H1 (cell line): Measurements from ENCODE around the gene AKR1B15. TPM values are rescaled to one million over a fixed set of nuclear protein-coding genes. Genes with fewer than 3 reads are reported as not detected.

Experiments used
- CTCF ChIA-PET: fragments of 300-600 bp; sonication (Branson Sonifier 250); formaldehyde crosslinking; loops from one replicate; lab custom pipeline; 2021; ENCODE audit not compliant: partially characterized antibody; lab: Charles Lee
- POLR2A ChIA-PET: fragments of 300-600 bp; sonication (Branson Sonifier 250); formaldehyde crosslinking; loops from one replicate; lab custom pipeline; 2021; ENCODE audit warnings: inconsistent platforms; ENCODE audit not compliant: partially characterized antibody; lab: Charles Lee
- DNase-seq, 2 experiments: peaks; one replicate each; pipeline versions ENCODE4 v3.0.0 to v3.0.0-alpha.2; 2010 to 2022; ENCODE audit warnings: low spot score in 2 of 2, low read depth in 1 of 2, mixed read lengths in 1 of 2
- FAIRE-seq: peaks from 2 replicates; lab custom pipeline; 2011; peaks lifted over from hg19 to GRCh38; lab: Jason Lieb, UNC
- H2AFZ ChIP-seq: 2 replicates; pipeline ENCODE4 v1.8.1; 2012; ENCODE audit warnings: low read length, inconsistent platforms
- H2AK5ac ChIP-seq: 2 replicates; pipeline ENCODE4 v1.6.1; 2013; ENCODE audit warnings: low read depth, low read length
- H2BK120ac ChIP-seq: replicated peaks from 2 replicates; pipeline ENCODE3; 2013; ENCODE audit warnings: low read depth, low read length, inconsistent platforms
- H2BK12ac ChIP-seq: 2 replicates; pipeline ENCODE4 v1.6.1; 2013; ENCODE audit warnings: low read depth, low read length
- H2BK15ac ChIP-seq: 2 replicates; pipeline ENCODE4 v1.6.1; 2013; ENCODE audit warnings: low read length
- H2BK20ac ChIP-seq: 2 replicates; pipeline ENCODE4 v1.6.1; 2013; ENCODE audit warnings: low read length
- H2BK5ac ChIP-seq: 2 replicates; pipeline ENCODE4 v1.6.1; 2013; ENCODE audit warnings: low read depth, low read length
- H3K14ac ChIP-seq: 2 replicates; pipeline ENCODE4 v1.6.1; 2013; ENCODE audit warnings: inconsistent platforms; ENCODE audit not compliant: insufficient read length
- H3K18ac ChIP-seq: 2 replicates; pipeline ENCODE4 v1.6.1; 2013; ENCODE audit warnings: low read length; ENCODE audit errors: extremely low read depth
- H3K23ac ChIP-seq: 2 replicates; pipeline ENCODE4 v1.6.1; 2013; ENCODE audit warnings: inconsistent platforms; ENCODE audit not compliant: insufficient read length
- H3K23me2 ChIP-seq: 2 replicates; pipeline ENCODE4 v1.6.1; 2013; ENCODE audit warnings: low read depth, low read length
- H3K27ac ChIP-seq: 2 replicates; pipeline ENCODE4 v1.6.1; 2011; ENCODE audit warnings: low read depth, low read length, inconsistent platforms
- H3K27me3 ChIP-seq, 4 experiments: replicated peaks in 1 of 4; 1 replicate in 1 of 4; 2 replicates in 3 of 4; pipeline versions ENCODE4 v1.6.1 to v1.8.1; 2011 to 2013; ENCODE audit warnings: low read length in 3 of 4, mild to moderate bottlenecking in 3 of 4, inconsistent platforms in 2 of 4, mixed read lengths in 2 of 4, moderate library complexity in 1 of 4; ENCODE audit not compliant: control insufficient read depth in 3 of 4, insufficient read depth in 3 of 4; ENCODE audit errors: extremely low read depth in 1 of 4
- H3K36me3 ChIP-seq, 4 experiments: 2 replicates each; pipeline versions ENCODE4 v1.6.1 to v1.8.1; 2011 to 2013; ENCODE audit warnings: mild to moderate bottlenecking in 4 of 4, low read length in 3 of 4, moderate library complexity in 2 of 4, control low read depth in 1 of 4, inconsistent platforms in 1 of 4; ENCODE audit not compliant: insufficient read depth in 4 of 4, control insufficient read depth in 2 of 4
- H3K4ac ChIP-seq: replicated peaks from 2 replicates; pipeline ENCODE3; 2013; ENCODE audit warnings: low read length, low read depth, mixed read lengths, inconsistent platforms; ENCODE audit not compliant: insufficient read length
- H3K4me1 ChIP-seq, 4 experiments: replicated peaks in 1 of 4; 1 replicate in 1 of 4; 2 replicates in 3 of 4; pipeline versions ENCODE4 v1.6.1 to v1.8.1; 2011 to 2013; ENCODE audit warnings: low read length in 3 of 4, inconsistent platforms in 2 of 4, mixed read lengths in 1 of 4; ENCODE audit not compliant: insufficient read depth in 4 of 4, control insufficient read depth in 3 of 4
- H3K4me2 ChIP-seq, 2 experiments: 2 replicates each; pipeline versions ENCODE4 v1.6.1 to v1.8.1; 2011 to 2013; ENCODE audit warnings: low read depth in 2 of 2, low read length in 2 of 2, control low read depth in 1 of 2, inconsistent platforms in 1 of 2, mild to moderate bottlenecking in 1 of 2; ENCODE audit not compliant: insufficient read depth in 1 of 2
- H3K4me3 ChIP-seq, 4 experiments: fragments of 200-600, 300-600 bp in 1 of 4; sonication (generic), shearing (Covaris generic), sonication (Bioruptor Twin) in 1 of 4; 2 replicates each; pipeline versions ENCODE4 v1.5.1 to v1.8.1; 2011 to 2016; ENCODE audit warnings: low read length in 4 of 4, low read depth in 3 of 4, control low read depth in 2 of 4, inconsistent platforms in 2 of 4, mild to moderate bottlenecking in 2 of 4, mixed read lengths in 1 of 4, moderate library complexity in 1 of 4; ENCODE audit not compliant: insufficient read depth in 2 of 4; ENCODE audit errors: extremely low read depth in 1 of 4
- H3K56ac ChIP-seq: replicated peaks from 2 replicates; pipeline ENCODE3; 2013; ENCODE audit warnings: low read depth, mild to moderate bottlenecking, mixed read lengths, low read length, inconsistent platforms; ENCODE audit not compliant: insufficient read length
- H3K79me1 ChIP-seq: 2 replicates; pipeline ENCODE4 v1.6.1; 2013; ENCODE audit warnings: low read depth, low read length, control low read depth
- H3K79me2 ChIP-seq, 2 experiments: 2 replicates each; pipeline versions ENCODE4 v1.6.1 to v1.8.1; 2012 to 2013; ENCODE audit warnings: low read length in 2 of 2, mild to moderate bottlenecking in 2 of 2, inconsistent platforms in 1 of 2; ENCODE audit not compliant: insufficient read depth in 2 of 2, control insufficient read depth in 1 of 2
- H3K9ac ChIP-seq, 4 experiments: replicated peaks in 1 of 4; 1 replicate in 1 of 4; 2 replicates in 3 of 4; pipeline versions ENCODE4 v1.6.1 to v1.8.1; 2011 to 2013; ENCODE audit warnings: low read depth in 3 of 4, low read length in 3 of 4, control low read depth in 2 of 4, mild to moderate bottlenecking in 2 of 4, moderate library complexity in 2 of 4, inconsistent platforms in 1 of 4; ENCODE audit errors: extremely low read depth in 1 of 4
- H3K9me3 ChIP-seq, 2 experiments: 2 replicates each; pipeline versions ENCODE4 v1.6.1 to v1.8.1; 2012 to 2013; ENCODE audit warnings: mild to moderate bottlenecking in 2 of 2, moderate library complexity in 2 of 2, control low read depth in 1 of 2, inconsistent platforms in 1 of 2, low read depth in 1 of 2, low read length in 1 of 2, mixed read lengths in 1 of 2; ENCODE audit not compliant: insufficient read depth in 2 of 2
- H4K20me1 ChIP-seq, 2 experiments: replicated peaks in 1 of 2; 2 replicates each; pipeline versions ENCODE3 to v1.8.1; 2011 to 2013; ENCODE audit warnings: inconsistent platforms in 2 of 2, low read length in 2 of 2, mild to moderate bottlenecking in 1 of 2; ENCODE audit not compliant: insufficient read depth in 2 of 2, control insufficient read depth in 1 of 2
- H4K5ac ChIP-seq: 2 replicates; pipeline ENCODE4 v1.6.1; 2013; ENCODE audit warnings: low read length, low read depth, mixed read lengths, inconsistent platforms; ENCODE audit not compliant: insufficient read length
- H4K8ac ChIP-seq: 2 replicates; pipeline ENCODE4 v1.8.0; 2013; ENCODE audit warnings: mild to moderate bottlenecking, moderate library complexity, low read length, inconsistent platforms; ENCODE audit not compliant: insufficient read depth; ENCODE audit errors: extremely low read depth
- H4K91ac ChIP-seq: replicated peaks from 2 replicates; pipeline ENCODE3; 2013; ENCODE audit warnings: low read length, mixed read lengths, inconsistent platforms; ENCODE audit not compliant: insufficient read length
- JUND ChIP-seq: IDR thresholded peaks from 2 replicates; pipeline ENCODE4 v1.6.1; 2011; ENCODE audit warnings: mild to moderate bottlenecking, improper control_type of control experiment, low read length
- RAD21 ChIP-seq, 2 experiments: IDR thresholded peaks in 1 of 2; conservative IDR thresholded peaks in 1 of 2; 2 replicates each; pipeline ENCODE4 v1.6.1; 2011; ENCODE audit warnings: low read depth in 2 of 2, low read length in 2 of 2, improper control_type of control experiment in 1 of 2, inconsistent platforms in 1 of 2, mild to moderate bottlenecking in 1 of 2, moderate library complexity in 1 of 2
- YY1 ChIP-seq: IDR thresholded peaks from 2 replicates; pipeline ENCODE4 v1.6.1; 2011; ENCODE audit warnings: low read depth, mild to moderate bottlenecking, low read length
- WGBS, 2 experiments: shearing (Covaris generic) in 1 of 2; methylation state at CpG; one replicate each; pipeline versions ENCODE4 v1.1.6 to v1.1.7; 2013 to 2015; ENCODE audit warnings: low lambda C conversion rate in 2 of 2, mixed read lengths in 2 of 2, inconsistent platforms in 1 of 2, low coverage in 1 of 2, missing lambda C conversion rate in 1 of 2; ENCODE audit not compliant: insufficient replicate concordance in 2 of 2, insufficient coverage in 1 of 2, insufficient read length in 1 of 2; ENCODE audit errors: extremely low coverage in 1 of 2, missing lambda C conversion rate in 1 of 2; 5-methylcytosine and 5-hydroxymethylcytosine counted together
- polyA plus RNA-seq, 7 experiments: library from polyadenylated mRNA; depleted of rRNA in 3 of 7; stranded (reverse) in 5 of 7; unstranded in 2 of 7; fragments of >200 nt in 5 of 7; fragments of 200-250 nt in 2 of 7; gene quantifications; 1 replicate in 5 of 7; 2 replicates in 1 of 7; 4 replicates in 1 of 7; pipeline versions ENCODE4 v1.2.1 to v1.2.3, GENCODE V29; 2011 to 2013; ENCODE audit warnings: missing spikeins in 2 of 7, mixed read lengths in 2 of 7
- total RNA-seq: library from RNA; stranded (reverse); fragmentation: NEBNext Ultra II Directional; extraction: Animal tissue kit (Norgen Biotek cat#: 25700); gene quantifications from 2 replicates; pipeline ENCODE4 v1.2.1, GENCODE V29; 2021
- TF ChIP-seq, protein P1 (sequence below), 3 experiments: IDR thresholded peaks; 1 replicate in 2 of 3; 2 replicates in 1 of 3; pipeline versions ENCODE4 v1.5.1 to v1.6.1; 2011; ENCODE audit warnings: low read length in 3 of 3, mild to moderate bottlenecking in 3 of 3, inconsistent platforms in 2 of 3, low read depth in 1 of 3, moderate library complexity in 1 of 3; ENCODE audit not compliant: insufficient read depth in 1 of 3; ENCODE audit errors: control extremely low read depth in 1 of 3

AKR1B15 gene
- total and polyA plus RNA-seq, 2 of the 8 experiments (the other 6 are each of a cell fraction or from before 2014, with no cell fraction given): 0.15 to 0.47 TPM

DNA sequence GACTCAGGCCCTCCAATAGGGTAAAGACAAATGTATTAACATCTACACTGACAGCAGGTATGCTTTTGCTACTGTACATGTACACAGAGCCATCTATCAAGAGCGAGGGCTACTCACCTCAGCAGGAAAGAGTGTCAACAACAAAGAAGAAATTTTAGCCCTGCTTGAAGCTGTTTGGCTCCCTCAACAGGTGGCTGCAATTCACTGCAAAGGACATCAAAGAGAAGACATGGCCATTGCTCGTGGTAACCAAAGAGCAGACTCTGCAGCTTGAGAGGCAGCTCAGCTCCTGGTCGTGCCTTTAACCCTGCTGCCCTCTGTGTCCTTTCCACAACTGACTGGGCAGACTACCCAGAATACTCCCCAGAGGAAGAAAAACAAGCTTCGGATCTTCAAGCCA lies 5.1 kb downstream of the AKR1B15 start:
- Histone ChIP-seq H3K9ac (no peak overlapping the region), H3K4me2 (no peak overlapping the region), H3K9me3 (no peaks in the 10 kb centered on the region), H3K4me1 (no peaks in the 10 kb centered on the region; a peak in 1 of 7 replicates), H3K14ac (no peak overlapping the region), H4K20me1 (no peaks in the 10 kb centered on the region), H3K27ac (no peak overlapping the region), H3K27me3 (no peaks in the 10 kb centered on the region), H4K91ac (no peak overlapping the region), H2BK5ac (0 out of 2 replicates have a peak overlapping the region, but pooled peaks have one; percentile 1), H3K23ac (no peak overlapping the region), H2AFZ (no peak overlapping the region), H2BK15ac (no peak overlapping the region), H3K18ac (no peak overlapping the region; the same call in 1 of the 2 replicates), H3K4ac (no peak overlapping the region), H4K8ac (no peak overlapping the region), H2BK120ac (no peak overlapping the region), H2AK5ac (no peak overlapping the region), H2BK20ac (0 out of 2 replicates have a peak overlapping the region, but pooled peaks have one; percentile 9), H3K79me2 (no peaks in the 10 kb centered on the region), H3K56ac (no peak overlapping the region), H3K36me3 (no peaks in the 10 kb centered on the region), H3K23me2 (no peaks in the 10 kb centered on the region), H2BK12ac (0 out of 2 replicates have a peak overlapping the region, but pooled peaks have one; percentile 39), H3K4me3 (no peak overlapping the region), H4K5ac (no peak overlapping the region), H3K79me1 (no peaks in the 10 kb centered on the region)
- ChIA-PET POLR2A (no interaction called here), CTCF (interaction anchor here (0.7 to 6.3 kb wide), 26 partner anchors 7 to 141 kb away, joined by 3 to 40 read pairs (median 4); no protein-coding TSS in a partner anchor)
- 75% methylated on average over 4 of the region's 4 CpGs; no CpG with 5 or more reads in 1 of the 2 experiments for WGBS, 2 experiments
- DNase-seq (no peak), FAIRE-seq (no peak)
- TF ChIP-seq RAD21 (IDR thresholded peaks at IDR 0.05 in 1 of 2, conservative IDR thresholded peaks at IDR 0.05 in 1 of 2; ENCODE audit: low read depth in 2 of 2, low read length in 2 of 2) (peak; percentile 49 to 56), YY1 (peak; percentile 34; the same call in 1 of the 2 replicates), JUND (no peak)
- TF ChIP-seq, protein P1, sequence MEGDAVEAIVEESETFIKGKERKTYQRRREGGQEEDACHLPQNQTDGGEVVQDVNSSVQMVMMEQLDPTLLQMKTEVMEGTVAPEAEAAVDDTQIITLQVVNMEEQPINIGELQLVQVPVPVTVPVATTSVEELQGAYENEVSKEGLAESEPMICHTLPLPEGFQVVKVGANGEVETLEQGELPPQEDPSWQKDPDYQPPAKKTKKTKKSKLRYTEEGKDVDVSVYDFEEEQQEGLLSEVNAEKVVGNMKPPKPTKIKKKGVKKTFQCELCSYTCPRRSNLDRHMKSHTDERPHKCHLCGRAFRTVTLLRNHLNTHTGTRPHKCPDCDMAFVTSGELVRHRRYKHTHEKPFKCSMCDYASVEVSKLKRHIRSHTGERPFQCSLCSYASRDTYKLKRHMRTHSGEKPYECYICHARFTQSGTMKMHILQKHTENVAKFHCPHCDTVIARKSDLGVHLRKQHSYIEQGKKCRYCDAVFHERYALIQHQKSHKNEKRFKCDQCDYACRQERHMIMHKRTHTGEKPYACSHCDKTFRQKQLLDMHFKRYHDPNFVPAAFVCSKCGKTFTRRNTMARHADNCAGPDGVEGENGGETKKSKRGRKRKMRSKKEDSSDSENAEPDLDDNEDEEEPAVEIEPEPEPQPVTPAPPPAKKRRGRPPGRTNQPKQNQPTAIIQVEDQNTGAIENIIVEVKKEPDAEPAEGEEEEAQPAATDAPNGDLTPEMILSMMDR (IDR thresholded peaks at IDR 0.05; ENCODE audit: control extremely low read depth in 1 of 3, insufficient read depth in 1 of 3, low read depth in 1 of 3, low read length in 3 of 3): peak; percentile 20 to 64 (median 35); a peak in 3 of 4 replicates
